ENCODE results near the gene ITGBL1. TPM values are rescaled to one million over a fixed set of nuclear protein-coding genes. Genes with fewer than 3 reads are reported as not detected.

The ITGBL1 gene
- total RNA-seq, 4 donors from 2014 or later: 5.0 to 21.5 (median 8.8) TPM

DNA sequence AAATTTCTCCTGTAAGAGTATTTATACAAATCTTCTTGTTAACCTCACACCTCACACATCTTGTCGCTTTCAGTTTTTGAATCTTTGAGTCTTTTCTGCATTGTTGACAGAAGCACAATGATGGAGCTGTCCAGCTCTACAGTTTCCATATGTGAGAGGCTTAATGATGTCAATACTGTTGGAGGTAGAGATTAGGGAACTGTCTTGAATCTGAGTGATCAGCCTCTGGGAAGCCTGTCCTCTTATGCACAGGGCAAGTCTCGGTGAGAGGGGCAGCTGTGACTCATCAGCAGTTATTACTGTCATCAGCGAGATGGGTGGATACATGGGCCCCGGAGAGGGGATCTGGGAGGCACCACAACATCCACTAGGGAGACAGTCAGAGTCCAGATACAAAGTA, 4.6 kb upstream of the ITGBL1 start:
- no peak overlapping the region for H3K4me3 ChIP-seq (ENCODE audit: low read depth, poor library complexity, severe bottlenecking)
- intact Hi-C loops (cut with DNase I; ENCODE audit: low total_unique reads): no loop called here
- no peak for DNase-seq (ENCODE audit: low spot score in 2 of 2)
- 75 to 82% methylated on average over 4 of the region's 4 CpGs for WGBS, 2 donors
- TF ChIP-seq, protein P1, sequence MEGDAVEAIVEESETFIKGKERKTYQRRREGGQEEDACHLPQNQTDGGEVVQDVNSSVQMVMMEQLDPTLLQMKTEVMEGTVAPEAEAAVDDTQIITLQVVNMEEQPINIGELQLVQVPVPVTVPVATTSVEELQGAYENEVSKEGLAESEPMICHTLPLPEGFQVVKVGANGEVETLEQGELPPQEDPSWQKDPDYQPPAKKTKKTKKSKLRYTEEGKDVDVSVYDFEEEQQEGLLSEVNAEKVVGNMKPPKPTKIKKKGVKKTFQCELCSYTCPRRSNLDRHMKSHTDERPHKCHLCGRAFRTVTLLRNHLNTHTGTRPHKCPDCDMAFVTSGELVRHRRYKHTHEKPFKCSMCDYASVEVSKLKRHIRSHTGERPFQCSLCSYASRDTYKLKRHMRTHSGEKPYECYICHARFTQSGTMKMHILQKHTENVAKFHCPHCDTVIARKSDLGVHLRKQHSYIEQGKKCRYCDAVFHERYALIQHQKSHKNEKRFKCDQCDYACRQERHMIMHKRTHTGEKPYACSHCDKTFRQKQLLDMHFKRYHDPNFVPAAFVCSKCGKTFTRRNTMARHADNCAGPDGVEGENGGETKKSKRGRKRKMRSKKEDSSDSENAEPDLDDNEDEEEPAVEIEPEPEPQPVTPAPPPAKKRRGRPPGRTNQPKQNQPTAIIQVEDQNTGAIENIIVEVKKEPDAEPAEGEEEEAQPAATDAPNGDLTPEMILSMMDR (IDR thresholded peaks at IDR 0.05): no peak
- TF ChIP-seq POLR2A (IDR thresholded peaks at IDR 0.05): no peak

DNA sequence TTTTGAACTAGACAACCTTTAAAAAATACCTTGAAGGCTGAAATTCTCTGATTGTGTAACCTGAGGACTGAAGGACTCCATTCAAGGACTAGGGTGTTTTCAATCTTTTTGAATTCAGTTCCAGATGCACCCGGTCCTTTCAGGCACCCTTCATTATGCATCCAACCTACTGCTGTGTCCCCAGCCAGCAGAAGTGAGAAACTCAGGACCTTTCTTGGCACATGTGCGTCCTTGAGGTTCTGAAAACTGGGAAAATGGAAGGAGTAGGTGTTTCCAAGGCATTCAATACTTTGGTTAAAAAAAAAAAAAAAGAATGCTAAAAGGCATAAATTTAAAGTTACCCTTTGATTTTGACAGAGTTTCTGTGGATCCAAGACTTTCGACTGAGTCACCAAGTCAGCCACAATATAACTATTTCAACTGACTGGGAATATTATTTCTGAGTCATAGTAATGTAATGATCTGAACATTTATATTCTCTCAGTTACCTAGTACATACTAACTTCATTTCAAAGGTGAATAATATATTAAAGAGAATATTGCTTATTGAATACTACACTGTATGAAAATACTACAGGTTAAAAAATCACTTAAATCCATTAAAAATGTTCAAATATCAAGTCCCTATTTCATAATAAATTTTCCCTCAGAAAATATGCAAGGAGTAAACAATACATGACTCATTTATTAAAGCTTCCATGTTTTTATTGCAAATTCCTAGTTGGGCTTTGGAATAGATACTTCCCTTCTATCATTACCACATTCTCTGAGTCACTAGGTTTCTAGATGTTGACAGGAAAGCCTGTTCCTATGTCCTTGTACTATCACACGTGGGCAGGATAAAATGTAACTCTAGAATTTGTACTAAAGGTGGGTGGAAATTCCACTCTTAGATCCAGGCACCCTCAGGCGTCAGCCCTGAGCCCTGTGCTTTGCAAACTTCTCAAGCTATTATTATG, 2.4 kb upstream of the ITGBL1 start:
- intact Hi-C loops (cut with DNase I; ENCODE audit: low total_unique reads): no loop called here
- TF ChIP-seq, protein P1 (IDR thresholded peaks at IDR 0.05): no peak
- no peak for TF ChIP-seq POLR2A (IDR thresholded peaks at IDR 0.05)
- 35 to 38% methylated on average over 5 of the region's 5 CpGs for WGBS, 2 donors
- H3K4me3 ChIP-seq (ENCODE audit: low read depth, poor library complexity, severe bottlenecking): no peak overlapping the region
- DNase-seq (ENCODE audit: low spot score in 2 of 2): no peak

DNA sequence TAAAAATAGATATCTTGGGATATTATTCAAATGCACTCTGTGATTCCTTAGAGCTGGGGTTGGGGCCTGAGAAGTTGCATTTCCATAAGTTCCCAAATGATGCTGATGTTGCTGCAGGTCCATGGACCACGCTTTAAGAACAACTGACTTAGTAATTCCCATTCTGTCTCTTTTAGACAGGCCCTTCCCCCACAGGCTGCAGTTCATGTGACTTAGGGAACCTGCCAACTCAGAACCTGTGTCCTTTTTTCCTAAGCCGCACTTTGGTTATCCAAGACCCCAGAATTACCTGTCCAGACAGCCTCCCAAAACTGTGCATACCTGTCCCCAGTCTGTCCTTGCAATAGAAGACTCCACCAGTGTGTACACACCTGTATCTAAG, 1.7 kb upstream of the ITGBL1 start:
- no peak for DNase-seq (ENCODE audit: low spot score in 2 of 2)
- WGBS, 2 donors: 83 to 85% methylated on average over 2 of the region's 2 CpGs
- intact Hi-C loops (cut with DNase I; ENCODE audit: low total_unique reads): no loop called here
- no peak overlapping the region for H3K4me3 ChIP-seq (ENCODE audit: low read depth, poor library complexity, severe bottlenecking)
- TF ChIP-seq, protein P1 (IDR thresholded peaks at IDR 0.05): no peak
- TF ChIP-seq POLR2A (IDR thresholded peaks at IDR 0.05): no peak

DNA sequence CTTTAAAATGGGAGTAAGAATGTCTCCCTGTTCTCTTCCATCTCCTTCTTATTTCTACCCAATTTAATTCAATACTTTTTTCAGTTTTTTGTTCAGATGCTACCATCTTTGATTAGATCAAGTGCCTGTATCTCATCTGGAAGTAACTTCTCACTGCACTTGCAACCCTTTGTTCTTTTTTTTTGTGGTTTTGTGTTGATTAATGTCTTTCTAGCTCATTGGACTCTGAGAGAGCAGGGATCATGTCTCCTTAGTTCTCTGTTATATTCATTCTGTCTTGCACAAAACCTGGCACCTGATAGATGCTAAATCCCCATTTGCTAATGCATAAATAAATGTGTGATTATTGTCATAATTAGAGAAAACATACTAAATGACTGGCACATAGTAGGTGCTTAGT, 834 bp upstream of the ITGBL1 start:
- intact Hi-C loops (cut with DNase I; ENCODE audit: low total_unique reads): no loop called here
- TF ChIP-seq POLR2A (IDR thresholded peaks at IDR 0.05): no peak
- TF ChIP-seq, protein P1 (IDR thresholded peaks at IDR 0.05): no peak

DNA sequence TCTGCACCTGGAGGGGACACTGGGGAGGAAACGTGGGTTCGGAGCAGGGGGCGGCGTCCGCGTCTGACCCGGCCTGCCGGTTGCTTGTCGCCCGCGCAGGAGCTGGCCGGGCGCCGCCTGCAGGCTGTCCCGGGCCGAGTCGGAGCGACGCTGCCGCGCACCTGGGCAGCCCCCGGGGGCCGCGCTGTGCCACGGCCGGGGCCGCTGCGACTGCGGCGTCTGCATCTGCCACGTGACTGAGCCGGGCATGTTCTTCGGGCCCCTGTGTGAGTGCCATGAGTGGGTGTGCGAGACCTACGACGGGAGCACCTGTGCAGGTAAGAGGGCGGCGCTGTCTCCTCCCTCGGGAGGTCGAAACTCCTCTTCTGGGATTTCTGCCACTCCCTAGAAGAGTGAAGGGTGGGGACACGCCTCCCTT, 1.3 kb downstream of the ITGBL1 start:
- WGBS, 2 donors: 5 to 23% methylated on average over 7 to 23 of the region's 41 CpGs
- no peak for DNase-seq (ENCODE audit: low spot score in 2 of 2)
- no peak for TF ChIP-seq POLR2A (IDR thresholded peaks at IDR 0.05)
- TF ChIP-seq, protein P1 (IDR thresholded peaks at IDR 0.05): no peak
- intact Hi-C loops (cut with DNase I; ENCODE audit: low total_unique reads): no loop called here
- peak overlapping the region; percentile 40 for H3K4me3 ChIP-seq (ENCODE audit: low read depth, poor library complexity, severe bottlenecking)

More for the DNA sequence above, 834 bp upstream of the ITGBL1 start:
- no peak for DNase-seq (ENCODE audit: low spot score in 2 of 2)
- no peak overlapping the region for H3K4me3 ChIP-seq (ENCODE audit: low read depth, poor library complexity, severe bottlenecking)

Data from lower leg skin (tissue), 4 donors.